ENCODE data around the gene CALHM1.

- no peak for TF ChIP-seq CBX5 (IDR thresholded peaks at IDR 0.05; ENCODE audit: low read depth, low read length)
- TF ChIP-seq JUN (IDR thresholded peaks at IDR 0.05; ENCODE audit: low read depth, low read length), result no peak
- no peak for TF ChIP-seq POLR2A (IDR thresholded peaks at IDR 0.05; ENCODE audit: control extremely low read depth in 1 of 2, low read depth in 2 of 2, low read length in 2 of 2)
- no peak for TF ChIP-seq CTCF (IDR thresholded peaks at IDR 0.05; ENCODE audit: control extremely low read depth in 1 of 3, insufficient read depth in 1 of 3, low read depth in 1 of 3, low read length in 3 of 3)
- TF ChIP-seq KDM1A (IDR thresholded peaks at IDR 0.05; ENCODE audit: borderline replicate concordance, low read length), result no peak
- no peak for TF ChIP-seq RAD21 (IDR thresholded peaks at IDR 0.05 in 1 of 2, conservative IDR thresholded peaks at IDR 0.05 in 1 of 2; ENCODE audit: low read depth in 2 of 2, low read length in 2 of 2)
- TF ChIP-seq POLR2AphosphoS5 (IDR thresholded peaks at IDR 0.05; ENCODE audit: low read depth, low read length), result no peak
- TF ChIP-seq SP4 (IDR thresholded peaks at IDR 0.05; ENCODE audit: low read length), result no peak
These were observed 13.3 kb upstream of the CALHM1 start for GRCh38 chr10:103472005-103472404.

Data from H1 (cell line).